Testis (tissue), 3 donors: Measurements from ENCODE around the gene PAPPA2. TPM values are rescaled to one million over a fixed set of nuclear protein-coding genes. Genes with fewer than 3 reads are reported as not detected.

Source experiments
- DNase-seq: peaks from one replicate; pipeline ENCODE4 v3.0.0-alpha.2; 2019
- H3K27ac ChIP-seq, 2 donors: fragments of 200-600 bp; sonication (generic); one replicate each; pipeline ENCODE4 v1.5.1; 2019
- H3K27me3 ChIP-seq: fragments of 200-600 bp; sonication (generic); one replicate; pipeline ENCODE4 v1.5.1; 2019
- H3K36me3 ChIP-seq: fragments of 200-600 bp; sonication (generic); one replicate; pipeline ENCODE4 v1.5.1; 2017; ENCODE audit warnings: low read depth; ENCODE audit errors: missing control alignments
- H3K4me1 ChIP-seq: fragments of 200-600 bp; sonication (generic); one replicate; pipeline ENCODE4 v1.5.1; 2019
- H3K4me3 ChIP-seq, 2 donors: fragments of 200-600 bp; sonication (generic); one replicate each; pipeline ENCODE4 v1.5.1; 2017 to 2019
- H3K9me3 ChIP-seq: fragments of 200-600 bp; sonication (generic); one replicate; pipeline ENCODE4 v1.5.1; 2017
- CTCF ChIP-seq, 3 experiments: fragments of 450-650 bp in 2 of 3; fragments of 200-600 bp in 1 of 3; sonication (generic) in 1 of 3; IDR thresholded peaks; one replicate each; pipeline ENCODE4 v1.5.1; 2016 to 2019; ENCODE audit warnings: antibody characterized with exemption in 3 of 3, mild to moderate bottlenecking in 2 of 3, moderate library complexity in 1 of 3
- POLR2A ChIP-seq: fragments of 450-650 bp; IDR thresholded peaks from one replicate; pipeline ENCODE4 v1.6.1; 2017; ENCODE audit warnings: antibody characterized with exemption, mild to moderate bottlenecking, moderate library complexity
- WGBS, 2 donors: methylation state at CpG; one replicate each; pipeline ENCODE4 v1.1.5; 2018; 5-methylcytosine and 5-hydroxymethylcytosine counted together
- intact Hi-C: fragments of 100-400 bp; cut with DNase I; formaldehyde crosslinking; loops from one replicate; pipeline ENCODE4 v1.15.1; 2023; ENCODE audit warnings: low total_unique reads
- polyA plus RNA-seq: library from polyadenylated mRNA; stranded (reverse); fragments of 350-450 nt; fragmentation: Illumina TruSeq; extraction: RNeasy Lipid Tissue Mini Kit (QIAGEN cat#74804); gene quantifications from one replicate; pipeline ENCODE4 v1.2.3, GENCODE V29; 2014; ENCODE audit warnings: low read depth, low replicate concordance; ENCODE audit not compliant: insufficient read depth
- total RNA-seq, 2 donors: library from RNA; depleted of rRNA; stranded (reverse); fragments of >200 nt; gene quantifications; one replicate each; pipeline ENCODE4 v1.2.3, GENCODE V29; 2016

PAPPA2 gene
- total and polyA plus RNA-seq, 3 donors from 2014 or later, result 0.80 to 2.2 (median 2.2) TPM

- Histone ChIP-seq H3K4me1 (no peaks in the 10 kb centered on the region), H3K27ac (no peak overlapping the region), H3K27me3 (no peaks in the 10 kb centered on the region), H3K4me3 (no peak overlapping the region), H3K9me3 (no peaks in the 10 kb centered on the region), H3K36me3 (no peaks in the 10 kb centered on the region)
- 87 to 92% methylated on average over 4 of the region's 4 CpGs for WGBS, 2 donors
- intact Hi-C loops, result no loop called here
- DNase-seq, result no peak
- no peak for TF ChIP-seq CTCF (IDR thresholded peaks at IDR 0.05)
- no peak for TF ChIP-seq POLR2A
Observed at GRCh38 chr1:176741181-176741580, 278.2 kb downstream of the PAPPA2 start.

- WGBS, 2 donors, result 85 to 89% methylated on average over 2 of the region's 2 CpGs
- no peak for DNase-seq
- TF ChIP-seq POLR2A (no peak), CTCF (IDR thresholded peaks at IDR 0.05) (no peak)
- no peaks in the 10 kb centered on the region for H3K27me3 ChIP-seq
- H3K36me3 ChIP-seq, result no peaks in the 10 kb centered on the region
- no peak overlapping the region for H3K27ac ChIP-seq
- no peaks in the 10 kb centered on the region for H3K4me1 ChIP-seq
- H3K9me3 ChIP-seq, result no peaks in the 10 kb centered on the region
- no peak overlapping the region for H3K4me3 ChIP-seq
- intact Hi-C loops, result no loop called here
Observed at GRCh38 chr1:176742322-176742721, 279.3 kb downstream of the PAPPA2 start.

- 86 to 89% methylated on average over 1 of the region's 1 CpG for WGBS, 2 donors
- no peaks in the 10 kb centered on the region for H3K27me3 ChIP-seq
- no peak overlapping the region for H3K27ac ChIP-seq
- intact Hi-C loops, result no loop called here
- TF ChIP-seq CTCF (IDR thresholded peaks at IDR 0.05) (no peak), POLR2A (no peak)
- H3K4me3 ChIP-seq, result no peak overlapping the region
- H3K9me3 ChIP-seq, result no peaks in the 10 kb centered on the region
- no peaks in the 10 kb centered on the region for H3K4me1 ChIP-seq
- no peaks in the 10 kb centered on the region for H3K36me3 ChIP-seq
- DNase-seq, result no peak
Observed at GRCh38 chr1:176744142-176744541, 281.2 kb downstream of the PAPPA2 start.

GRCh38 chr1:176745945-176746344 is 283.0 kb downstream of the PAPPA2 start:
- Histone ChIP-seq H3K4me1 (no peaks in the 10 kb centered on the region), H3K4me3 (no peak overlapping the region), H3K27me3 (no peaks in the 10 kb centered on the region), H3K9me3 (no peaks in the 10 kb centered on the region), H3K27ac (no peak overlapping the region), H3K36me3 (no peaks in the 10 kb centered on the region)
- intact Hi-C loops, result no loop called here
- TF ChIP-seq POLR2A, result no peak
- no peak for TF ChIP-seq CTCF (IDR thresholded peaks at IDR 0.05)
- DNase-seq, result no peak
- 63 to 71% methylated on average over 1 of the region's 1 CpG for WGBS, 2 donors

GRCh38 chr1:176752505-176752904 is 289.5 kb downstream of the PAPPA2 start:
- Histone ChIP-seq H3K4me1 (no peaks in the 10 kb centered on the region), H3K36me3 (no peaks in the 10 kb centered on the region), H3K27me3 (no peaks in the 10 kb centered on the region), H3K27ac (no peak overlapping the region), H3K9me3 (no peaks in the 10 kb centered on the region), H3K4me3 (no peak overlapping the region)
- intact Hi-C loops, result no loop called here
- WGBS, 2 donors, result 82 to 92% methylated on average over 2 of the region's 2 CpGs
- no peak for TF ChIP-seq CTCF (IDR thresholded peaks at IDR 0.05)
- no peak for TF ChIP-seq POLR2A
- DNase-seq, result no peak
